ENCODE results near the gene KRTAP6-1. TPM values are rescaled to one million over a fixed set of nuclear protein-coding genes. Genes with fewer than 3 reads are reported as not detected.

KRTAP6-1 gene
- total RNA-seq, 6 experiments from 2014 or later, result not detected

GRCh38 chr21:30605968-30606367 lies 7.8 kb downstream of the KRTAP6-1 start:
- no peak for TF ChIP-seq CTCF (IDR thresholded peaks at IDR 0.05)
- Mint-ChIP-seq H3K4me3 (no peak overlapping the region), H3K36me3 (ENCODE audit: low read depth) (peaks cover 5% of the 10 kb centered on the region; the same call in 1 of the 2 replicates), H3K9me3 (peaks cover 56% of the 10 kb centered on the region), H3K27ac (no peak overlapping the region), H3K27me3 (ENCODE audit: insufficient read depth) (no peaks in the 10 kb centered on the region), H3K4me1 (ENCODE audit: low read depth) (no peaks in the 10 kb centered on the region)
- DNase-seq, result no peak

GRCh38 chr21:30600787-30601186 lies 12.9 kb downstream of the KRTAP6-1 start, which contains the start of gene KRTAP22-1:
Gene KRTAP22-1, plus strand, starts transcription at chr21:30601087.
- Mint-ChIP-seq H3K9me3 (peaks cover 50% of the 10 kb centered on the region), H3K4me1 (ENCODE audit: low read depth) (no peaks in the 10 kb centered on the region), H3K36me3 (ENCODE audit: low read depth) (no peaks in the 10 kb centered on the region), H3K27me3 (ENCODE audit: insufficient read depth) (no peaks in the 10 kb centered on the region; the same call in 1 of the 2 replicates), H3K4me3 (no peak within 1 kb of the TSS), H3K27ac (no peak within 1 kb of the TSS)
- TF ChIP-seq CTCF (IDR thresholded peaks at IDR 0.05), result no peak
- DNase-seq, result no peak

- H3K36me3 Mint-ChIP-seq (ENCODE audit: low read depth), result no peaks in the 10 kb centered on the region
- no peak within 1 kb of the TSS for H3K4me3 Mint-ChIP-seq
Observed at GRCh38 chr21:30598802-30599201, 14.9 kb downstream of the KRTAP6-1 start, which contains the start of gene KRTAP6-2. Gene KRTAP6-2, minus strand, starts transcription at chr21:30598902. Its CDS starts 28 bp downstream, at chr21:30598874.

GRCh38 chr21:30592140-30592539 lies 21.6 kb downstream of the KRTAP6-1 start, which contains the start of gene KRTAP6-3:
Gene KRTAP6-3, plus strand, starts transcription at chr21:30592440. Its CDS starts 6 bp downstream, at chr21:30592446.
- no peaks in the 10 kb centered on the region; the same call in 1 of the 2 replicates for H3K27me3 Mint-ChIP-seq (ENCODE audit: insufficient read depth)
- H3K4me3 Mint-ChIP-seq, result no peak within 1 kb of the TSS
- no peak for TF ChIP-seq CTCF (IDR thresholded peaks at IDR 0.05)
- no peaks in the 10 kb centered on the region; the same call in 1 of the 2 replicates for H3K36me3 Mint-ChIP-seq (ENCODE audit: low read depth)
- no peaks in the 10 kb centered on the region for H3K4me1 Mint-ChIP-seq (ENCODE audit: low read depth)
- no peak within 1 kb of the TSS for H3K27ac Mint-ChIP-seq
- H3K9me3 Mint-ChIP-seq, result peaks cover 43% of the 10 kb centered on the region
- no peak for DNase-seq

More at GRCh38 chr21:30598802-30599201, 14.9 kb downstream of the KRTAP6-1 start, which contains the start of gene KRTAP6-2:
- H3K27ac Mint-ChIP-seq, result no peak within 1 kb of the TSS
- H3K4me1 Mint-ChIP-seq (ENCODE audit: low read depth), result no peaks in the 10 kb centered on the region
- no peak for TF ChIP-seq CTCF (IDR thresholded peaks at IDR 0.05)
- H3K9me3 Mint-ChIP-seq, result peaks cover 52% of the 10 kb centered on the region
- H3K27me3 Mint-ChIP-seq (ENCODE audit: insufficient read depth), result no peaks in the 10 kb centered on the region; the same call in 1 of the 2 replicates
- DNase-seq, result no peak

- H3K9me3 Mint-ChIP-seq, result peaks cover 35% of the 10 kb centered on the region
- no peak within 1 kb of the TSS for H3K27ac Mint-ChIP-seq
- no peaks in the 10 kb centered on the region for H3K4me1 Mint-ChIP-seq (ENCODE audit: low read depth)
- H3K27me3 Mint-ChIP-seq (ENCODE audit: insufficient read depth), result no peaks in the 10 kb centered on the region
- no peak for DNase-seq
- H3K4me3 Mint-ChIP-seq, result no peak within 1 kb of the TSS
- H3K36me3 Mint-ChIP-seq (ENCODE audit: low read depth), result no peaks in the 10 kb centered on the region; the same call in 1 of the 2 replicates
- TF ChIP-seq CTCF (IDR thresholded peaks at IDR 0.05), result no peak
Observed at GRCh38 chr21:30590297-30590696, 23.4 kb downstream of the KRTAP6-1 start, which contains the start of gene KRTAP22-2. Gene KRTAP22-2, minus strand, starts transcription at chr21:30590397.

All from HFFc6 (cell line).